ENCODE data around the gene ECI1.
"Not testable (repeated sequence)": the region's sequence is repeated elsewhere in the genome, so short reads cannot be mapped to it uniquely, and the experiment has no call there.

ECI1 gene

GRCh38 chr16:2209258-2210008 lies 42.0 kb downstream of the ECI1 start:
- no peak for DNase-seq

GRCh38 chr16:2208772-2209171 lies 42.6 kb downstream of the ECI1 start:
- DNase-seq: no peak

GRCh38 chr16:2208308-2208707 lies 43.1 kb downstream of the ECI1 start:
- no peak for DNase-seq

GRCh38 chr16:2207872-2208271 lies 43.5 kb downstream of the ECI1 start:
- no peak for DNase-seq

GRCh38 chr16:2206780-2207433 lies 44.5 kb downstream of the ECI1 start:
- DNase-seq: no peak

GRCh38 chr16:2206420-2206779 lies 45.0 kb downstream of the ECI1 start:
- DNase-seq: no peak

- DNase-seq: no peak
These were observed 45.4 kb downstream of the ECI1 start for GRCh38 chr16:2205967-2206313.

- peak; percentile 84 to 88 for DNase-seq
These were observed 46.1 kb downstream of the ECI1 start, which contains the start of gene MLST8 for GRCh38 chr16:2205104-2205966. MLST8 (plus strand) TSS chr16:2205454; CDS start chr16:2206086, 632 bp downstream.

- DNase-seq: no peak
These were observed 46.8 kb downstream of the ECI1 start for GRCh38 chr16:2204416-2205103.

- not testable (repeated sequence) for DNase-seq
These were observed 48.2 kb downstream of the ECI1 start for GRCh38 chr16:2203119-2203688.

- no peak for DNase-seq
These were observed 51.1 kb downstream of the ECI1 start for GRCh38 chr16:2200313-2200712.

GRCh38 chr16:2199621-2200139 lies 51.7 kb downstream of the ECI1 start:
- no peak for DNase-seq

- DNase-seq: no peak
These were observed 52.3 kb downstream of the ECI1 start for GRCh38 chr16:2199095-2199494.

- DNase-seq: no peak
These were observed 53.1 kb downstream of the ECI1 start for GRCh38 chr16:2198283-2198682.

- no peak for DNase-seq
These were observed 53.6 kb downstream of the ECI1 start for GRCh38 chr16:2197765-2198164.

GRCh38 chr16:2196981-2197511 lies 54.3 kb downstream of the ECI1 start:
- no peak for DNase-seq

- no peak for DNase-seq
These were observed 55.0 kb downstream of the ECI1 start, which contains the start of gene CASKIN1 for GRCh38 chr16:2196162-2196980. CASKIN1 (minus strand) TSS chr16:2196605; CDS start chr16:2196432, 173 bp downstream.

- DNase-seq: no peak
These were observed 55.8 kb downstream of the ECI1 start for GRCh38 chr16:2195322-2196161.

- DNase-seq: peak; percentile 42 to 46
These were observed 56.5 kb downstream of the ECI1 start for GRCh38 chr16:2194852-2195321.
